SJCRH30 (cell line): Measurements from ENCODE around the gene DPH5. TPM values are rescaled to one million over a fixed set of nuclear protein-coding genes. Genes with fewer than 3 reads are reported as not detected.
"Not testable (repeated sequence)": the region's sequence is repeated elsewhere in the genome, so short reads cannot be mapped to it uniquely, and the experiment has no call there.

Experiments used
- DNase-seq, 2 experiments: peaks; one replicate each; pipeline ENCODE4 v3.0.0-alpha.2; 2015 to 2020
- H3K27ac ChIP-seq: fragments of 250-450 bp; sonication (Bioruptor Pico); 2 replicates; pipeline ENCODE4 v1.5.1; 2020; ENCODE audit warnings: mild to moderate bottlenecking, moderate library complexity
- H3K27me3 ChIP-seq: fragments of 250-450 bp; sonication (Bioruptor Pico); 2 replicates; pipeline ENCODE4 v1.5.1; 2020; ENCODE audit warnings: mild to moderate bottlenecking, moderate library complexity
- H3K36me3 ChIP-seq: fragments of 250-450 bp; sonication (Bioruptor Pico); 2 replicates; pipeline ENCODE4 v1.5.1; 2020; ENCODE audit warnings: mild to moderate bottlenecking, moderate library complexity
- H3K4me1 ChIP-seq: fragments of 250-450 bp; sonication (Bioruptor Pico); 2 replicates; pipeline ENCODE4 v1.5.1; 2020; ENCODE audit warnings: mild to moderate bottlenecking, moderate library complexity
- H3K4me3 ChIP-seq: fragments of 250-450 bp; sonication (Bioruptor Pico); 2 replicates; pipeline ENCODE4 v1.5.1; 2020; ENCODE audit warnings: mild to moderate bottlenecking, moderate library complexity
- H3K9me3 ChIP-seq: fragments of 250-450 bp; sonication (Bioruptor Pico); replicated peaks from 2 replicates; pipeline ENCODE4 v1.5.1; 2020; ENCODE audit warnings: mild to moderate bottlenecking, moderate library complexity
- total RNA-seq: library from RNA; depleted of rRNA; stranded (reverse); fragments of >200 nt; shearing (Covaris generic); gene quantifications from 2 replicates; pipeline ENCODE4 v1.2.3, GENCODE V29; 2014

DPH5 gene
- total RNA-seq, 1 experiment from 2014 or later: 41.4 TPM

- no peaks in the 10 kb centered on the region for H3K27me3 ChIP-seq
- H3K9me3 ChIP-seq: no peaks in the 10 kb centered on the region
- no peak overlapping the region for H3K27ac ChIP-seq
- no peak overlapping the region for H3K4me3 ChIP-seq
- DNase-seq: no peak
- peaks cover 18% of the 10 kb centered on the region for H3K36me3 ChIP-seq
- peaks cover 34% of the 10 kb centered on the region for H3K4me1 ChIP-seq
These were observed 42.8 kb downstream of the DPH5 start for GRCh38 chr1:100982793-100983192.

- DNase-seq: peak in 1 of 2 experiments; percentile 72
- no peak overlapping the region for H3K4me3 ChIP-seq
- H3K36me3 ChIP-seq: peaks cover 25% of the 10 kb centered on the region
- H3K27me3 ChIP-seq: no peaks in the 10 kb centered on the region
- H3K4me1 ChIP-seq: peaks cover 27% of the 10 kb centered on the region
- H3K27ac ChIP-seq: peak overlapping the region; percentile 39
- no peaks in the 10 kb centered on the region for H3K9me3 ChIP-seq
These were observed 46.0 kb downstream of the DPH5 start for GRCh38 chr1:100979631-100980030.

- Histone ChIP-seq H3K27ac (no peak overlapping the region), H3K4me1 (peaks cover 24% of the 10 kb centered on the region), H3K4me3 (no peak overlapping the region), H3K36me3 (peaks cover 22% of the 10 kb centered on the region), H3K27me3 (no peaks in the 10 kb centered on the region), H3K9me3 (no peaks in the 10 kb centered on the region)
- DNase-seq: no peak
These were observed 48.6 kb downstream of the DPH5 start for GRCh38 chr1:100976936-100977335.

- Histone ChIP-seq H3K4me3 (no peak overlapping the region), H3K4me1 (peaks cover 40% of the 10 kb centered on the region), H3K9me3 (no peaks in the 10 kb centered on the region), H3K27ac (no peak overlapping the region), H3K27me3 (no peaks in the 10 kb centered on the region), H3K36me3 (peaks cover 15% of the 10 kb centered on the region)
- DNase-seq: no peak
These were observed 53.4 kb downstream of the DPH5 start for GRCh38 chr1:100972185-100972584.

- H3K4me3 ChIP-seq: no peak overlapping the region
- no peaks in the 10 kb centered on the region for H3K27me3 ChIP-seq
- no peak for DNase-seq
- peaks cover 40% of the 10 kb centered on the region for H3K4me1 ChIP-seq
- H3K36me3 ChIP-seq: peaks cover 24% of the 10 kb centered on the region
- H3K9me3 ChIP-seq: no peaks in the 10 kb centered on the region
- no peak overlapping the region for H3K27ac ChIP-seq
These were observed 54.6 kb downstream of the DPH5 start for GRCh38 chr1:100971021-100971420.

GRCh38 chr1:100969327-100969726 is 56.3 kb downstream of the DPH5 start:
- Histone ChIP-seq H3K4me3 (no peak overlapping the region), H3K4me1 (peaks cover 40% of the 10 kb centered on the region), H3K36me3 (peaks cover 25% of the 10 kb centered on the region), H3K9me3 (no peaks in the 10 kb centered on the region), H3K27me3 (no peaks in the 10 kb centered on the region), H3K27ac (peak overlapping the region; percentile 69)
- DNase-seq: peak; percentile 62 to 91

GRCh38 chr1:100968621-100969020 is 57.0 kb downstream of the DPH5 start:
- peak overlapping the region; percentile 69 for H3K27ac ChIP-seq
- DNase-seq: peak in 1 of 2 experiments; percentile 26
- no peaks in the 10 kb centered on the region for H3K27me3 ChIP-seq
- H3K4me1 ChIP-seq: peaks cover 40% of the 10 kb centered on the region
- H3K9me3 ChIP-seq: no peaks in the 10 kb centered on the region
- peaks cover 29% of the 10 kb centered on the region for H3K36me3 ChIP-seq
- no peak overlapping the region for H3K4me3 ChIP-seq

GRCh38 chr1:100960098-100960497 is 65.5 kb downstream of the DPH5 start:
- H3K9me3 ChIP-seq: no peaks in the 10 kb centered on the region
- H3K4me1 ChIP-seq: no peaks in the 10 kb centered on the region
- DNase-seq: no peak
- H3K36me3 ChIP-seq: peaks cover 20% of the 10 kb centered on the region
- no peak overlapping the region for H3K4me3 ChIP-seq
- no peak overlapping the region for H3K27ac ChIP-seq
- H3K27me3 ChIP-seq: no peaks in the 10 kb centered on the region

GRCh38 chr1:100959502-100960060 is 66.0 kb downstream of the DPH5 start:
- Histone ChIP-seq H3K27me3 (no peaks in the 10 kb centered on the region), H3K4me3 (no peak overlapping the region), H3K4me1 (no peaks in the 10 kb centered on the region), H3K9me3 (no peaks in the 10 kb centered on the region), H3K36me3 (peaks cover 20% of the 10 kb centered on the region), H3K27ac (no peak overlapping the region)
- DNase-seq: no peak

GRCh38 chr1:100955322-100955721 is 70.3 kb downstream of the DPH5 start:
- no peak overlapping the region for H3K27ac ChIP-seq
- H3K27me3 ChIP-seq: no peaks in the 10 kb centered on the region
- no peaks in the 10 kb centered on the region for H3K9me3 ChIP-seq
- peaks cover 20% of the 10 kb centered on the region for H3K36me3 ChIP-seq
- H3K4me3 ChIP-seq: no peak overlapping the region
- peaks cover 13% of the 10 kb centered on the region for H3K4me1 ChIP-seq
- DNase-seq: no peak

GRCh38 chr1:100953960-100954730 is 71.4 kb downstream of the DPH5 start:
- Histone ChIP-seq H3K27me3 (no peaks in the 10 kb centered on the region), H3K4me1 (peaks cover 16% of the 10 kb centered on the region), H3K4me3 (no peak overlapping the region), H3K36me3 (peaks cover 20% of the 10 kb centered on the region), H3K27ac (no peak overlapping the region), H3K9me3 (no peaks in the 10 kb centered on the region)
- DNase-seq: no peak

- not testable (repeated sequence) for H3K27ac ChIP-seq, H3K27me3 ChIP-seq, H3K9me3 ChIP-seq, H3K4me3 ChIP-seq, DNase-seq
- peaks cover 24% of the 10 kb centered on the region for H3K36me3 ChIP-seq
- peaks cover 16% of the 10 kb centered on the region for H3K4me1 ChIP-seq
These were observed 72.6 kb downstream of the DPH5 start for GRCh38 chr1:100952970-100953369.

- no peak overlapping the region for H3K27ac ChIP-seq
- peaks cover 19% of the 10 kb centered on the region for H3K36me3 ChIP-seq
- H3K27me3 ChIP-seq: no peaks in the 10 kb centered on the region
- DNase-seq: no peak
- peaks cover 16% of the 10 kb centered on the region for H3K4me1 ChIP-seq
- H3K9me3 ChIP-seq: peaks cover 6% of the 10 kb centered on the region; the same call in 1 of the 2 replicates
- H3K4me3 ChIP-seq: no peak overlapping the region
These were observed 73.4 kb downstream of the DPH5 start for GRCh38 chr1:100952104-100952745.

GRCh38 chr1:100950781-100951180 is 74.8 kb downstream of the DPH5 start:
- Histone ChIP-seq H3K27me3 (no peaks in the 10 kb centered on the region), H3K4me3 (no peak overlapping the region), H3K4me1 (peaks cover 16% of the 10 kb centered on the region), H3K27ac (peak overlapping the region; percentile 28), H3K9me3 (peaks cover 6% of the 10 kb centered on the region; the same call in 1 of the 2 replicates), H3K36me3 (peaks cover 19% of the 10 kb centered on the region; the same call in 1 of the 2 replicates)
- peak; percentile 71 to 91 for DNase-seq

GRCh38 chr1:100950337-100950736 is 75.2 kb downstream of the DPH5 start:
- no peaks in the 10 kb centered on the region for H3K27me3 ChIP-seq
- no peak overlapping the region for H3K27ac ChIP-seq
- H3K9me3 ChIP-seq: peaks cover 6% of the 10 kb centered on the region; the same call in 1 of the 2 replicates
- H3K36me3 ChIP-seq: peaks cover 19% of the 10 kb centered on the region; the same call in 1 of the 2 replicates
- no peak overlapping the region for H3K4me3 ChIP-seq
- no peak for DNase-seq
- H3K4me1 ChIP-seq: peaks cover 16% of the 10 kb centered on the region
